ENCODE data around the gene ANGPTL5.
"Not testable (repeated sequence)": the region's sequence is repeated elsewhere in the genome, so short reads cannot be mapped to it uniquely, and the experiment has no call there.

ANGPTL5 gene

GRCh38 chr11:101885631-101886030 lies 30.7 kb downstream of the ANGPTL5 start:
- no peak for DNase-seq (ENCODE audit: low read depth)

GRCh38 chr11:101881586-101881985 lies 34.7 kb downstream of the ANGPTL5 start:
- DNase-seq (ENCODE audit: low read depth): no peak

- DNase-seq (ENCODE audit: low read depth): no peak
Observed at GRCh38 chr11:101880222-101880621, 36.1 kb downstream of the ANGPTL5 start.

GRCh38 chr11:101872171-101872882 lies 44.0 kb downstream of the ANGPTL5 start:
- no peak for DNase-seq (ENCODE audit: low read depth)

GRCh38 chr11:101870510-101870909 lies 45.8 kb downstream of the ANGPTL5 start:
- no peak for DNase-seq (ENCODE audit: low read depth)

- DNase-seq (ENCODE audit: low read depth): no peak
Observed at GRCh38 chr11:101867951-101868350, 48.4 kb downstream of the ANGPTL5 start.

- DNase-seq (ENCODE audit: low read depth): no peak
Observed at GRCh38 chr11:101866619-101867491, 49.5 kb downstream of the ANGPTL5 start.

- no peak for DNase-seq (ENCODE audit: low read depth)
Observed at GRCh38 chr11:101864098-101864497, 52.2 kb downstream of the ANGPTL5 start.

GRCh38 chr11:101863361-101863760 lies 53.0 kb downstream of the ANGPTL5 start:
- no peak for DNase-seq (ENCODE audit: low read depth)

- DNase-seq (ENCODE audit: low read depth): no peak
Observed at GRCh38 chr11:101862391-101863233, 53.7 kb downstream of the ANGPTL5 start.

- no peak for DNase-seq (ENCODE audit: low read depth)
Observed at GRCh38 chr11:101860696-101861427, 55.5 kb downstream of the ANGPTL5 start.

- DNase-seq (ENCODE audit: low read depth): not testable (repeated sequence)
Observed at GRCh38 chr11:101852260-101852659, 64.1 kb downstream of the ANGPTL5 start.

- DNase-seq (ENCODE audit: low read depth): no peak
Observed at GRCh38 chr11:101848262-101848661, 68.1 kb downstream of the ANGPTL5 start.

GRCh38 chr11:101844608-101845007 lies 71.7 kb downstream of the ANGPTL5 start:
- no peak for DNase-seq (ENCODE audit: low read depth)

- DNase-seq (ENCODE audit: low read depth): no peak
Observed at GRCh38 chr11:101840704-101841103, 75.6 kb downstream of the ANGPTL5 start.
